AG04450 (cell line): ENCODE data around the gene ZNF789. TPM values are rescaled to one million over a fixed set of nuclear protein-coding genes. Genes with fewer than 3 reads are reported as not detected.

Experiments used
- CTCF ChIA-PET: fragments of 300-600, 350-600 bp; formaldehyde crosslinking; extraction: SDS; loops from one replicate; lab custom pipeline; 2022; ENCODE audit warnings: antibody characterized with exemption, inconsistent platforms; lab: Charles Lee
- POLR2A ChIA-PET: fragments of 350-600 bp; formaldehyde crosslinking; extraction: SDS; loops from one replicate; lab custom pipeline; 2021; ENCODE audit warnings: antibody characterized with exemption, inconsistent platforms; lab: Yijun Ruan, JAX
- DNase-seq: peaks from one replicate; pipeline ENCODE4 v3.0.0-alpha.2; 2011; ENCODE audit warnings: low read depth, low spot score
- H3K27ac ChIP-seq: one replicate; pipeline ENCODE4 v1.5.1; 2012; ENCODE audit warnings: low read depth, low read length, control low read depth
- H3K27me3 ChIP-seq: one replicate; pipeline ENCODE4 v1.6.0; 2012; ENCODE audit warnings: low read length; ENCODE audit not compliant: control insufficient read depth, insufficient read depth
- H3K4me3 ChIP-seq: 2 replicates; pipeline ENCODE4 v1.5.1; 2011; ENCODE audit warnings: mild to moderate bottlenecking, low read depth, low read length, control low read depth
- H3K9me3 ChIP-seq: 2 replicates; pipeline ENCODE4 v1.5.1; 2012; ENCODE audit warnings: low read length; ENCODE audit not compliant: control insufficient read depth, insufficient read depth
- polyA plus RNA-seq: library from polyadenylated mRNA; depleted of rRNA; stranded (reverse); fragments of >200 nt; gene quantifications from 2 replicates; pipeline ENCODE4 v1.2.3, GENCODE V29; 2011
- TF ChIP-seq, protein P1 (sequence below): IDR thresholded peaks from 2 replicates; pipeline ENCODE4 v1.5.1; 2011; ENCODE audit warnings: low read depth, low read length, control low read depth, inconsistent platforms

Gene ZNF789
- polyA plus RNA-seq, 1 experiment = 8.3 TPM

GRCh38 chr7:99514050-99514449 is 41.4 kb downstream of the ZNF789 start:
- DNase-seq = no peak
- Histone ChIP-seq H3K27me3 (no peaks in the 10 kb centered on the region), H3K27ac (no peak overlapping the region), H3K4me3 (no peak overlapping the region), H3K9me3 (no peaks in the 10 kb centered on the region)
- POLR2A ChIA-PET = no interaction called here
- CTCF ChIA-PET = interaction anchor here (1.3 kb wide), 1 partner anchor 11 kb away, joined by 3 read pairs; no protein-coding TSS in a partner anchor
- TF ChIP-seq, protein P1, sequence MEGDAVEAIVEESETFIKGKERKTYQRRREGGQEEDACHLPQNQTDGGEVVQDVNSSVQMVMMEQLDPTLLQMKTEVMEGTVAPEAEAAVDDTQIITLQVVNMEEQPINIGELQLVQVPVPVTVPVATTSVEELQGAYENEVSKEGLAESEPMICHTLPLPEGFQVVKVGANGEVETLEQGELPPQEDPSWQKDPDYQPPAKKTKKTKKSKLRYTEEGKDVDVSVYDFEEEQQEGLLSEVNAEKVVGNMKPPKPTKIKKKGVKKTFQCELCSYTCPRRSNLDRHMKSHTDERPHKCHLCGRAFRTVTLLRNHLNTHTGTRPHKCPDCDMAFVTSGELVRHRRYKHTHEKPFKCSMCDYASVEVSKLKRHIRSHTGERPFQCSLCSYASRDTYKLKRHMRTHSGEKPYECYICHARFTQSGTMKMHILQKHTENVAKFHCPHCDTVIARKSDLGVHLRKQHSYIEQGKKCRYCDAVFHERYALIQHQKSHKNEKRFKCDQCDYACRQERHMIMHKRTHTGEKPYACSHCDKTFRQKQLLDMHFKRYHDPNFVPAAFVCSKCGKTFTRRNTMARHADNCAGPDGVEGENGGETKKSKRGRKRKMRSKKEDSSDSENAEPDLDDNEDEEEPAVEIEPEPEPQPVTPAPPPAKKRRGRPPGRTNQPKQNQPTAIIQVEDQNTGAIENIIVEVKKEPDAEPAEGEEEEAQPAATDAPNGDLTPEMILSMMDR = no peak

- H3K4me3 ChIP-seq = no peak overlapping the region
- DNase-seq = no peak
- ChIA-PET POLR2A (interaction anchor here (1.0 kb wide), 1 partner anchor 8 kb away, joined by 3 read pairs; no protein-coding TSS in a partner anchor), CTCF (no interaction called here)
- H3K9me3 ChIP-seq = no peaks in the 10 kb centered on the region
- no peaks in the 10 kb centered on the region for H3K27me3 ChIP-seq
- no peak overlapping the region for H3K27ac ChIP-seq
- TF ChIP-seq, protein P1 = no peak
These were observed 48.7 kb downstream of the ZNF789 start for GRCh38 chr7:99521399-99521798.

DNA sequence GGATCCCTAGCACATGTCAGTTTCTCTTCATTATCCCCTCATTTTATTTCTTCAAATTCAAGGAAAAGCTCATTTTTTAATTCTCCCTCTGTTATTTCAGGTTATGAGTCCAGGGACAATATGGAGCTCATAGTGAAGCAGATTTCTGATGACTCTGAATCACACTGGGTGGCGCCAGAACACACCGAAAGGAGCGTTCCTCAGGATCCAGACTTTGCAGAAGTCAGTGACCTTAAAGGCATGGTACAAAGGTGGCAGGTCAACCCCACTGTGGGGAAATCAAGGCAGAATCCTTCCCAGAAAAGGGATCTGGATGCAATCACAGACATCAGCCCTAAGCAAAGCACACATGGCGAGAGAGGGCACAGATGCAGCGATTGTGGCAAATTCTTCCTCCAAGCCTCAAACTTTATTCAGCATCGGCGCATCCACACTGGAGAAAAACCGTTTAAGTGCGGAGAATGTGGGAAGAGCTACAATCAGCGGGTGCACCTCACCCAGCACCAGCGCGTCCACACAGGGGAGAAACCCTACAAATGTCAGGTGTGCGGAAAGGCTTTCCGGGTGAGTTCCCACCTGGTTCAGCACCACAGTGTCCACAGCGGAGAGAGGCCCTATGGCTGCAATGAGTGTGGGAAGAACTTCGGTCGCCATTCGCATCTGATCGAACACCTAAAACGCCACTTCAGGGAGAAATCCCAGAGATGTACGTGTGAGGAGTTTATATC is 53.2 kb downstream of the ZNF789 start:
- Histone ChIP-seq H3K9me3 (peaks cover 26% of the 10 kb centered on the region), H3K27ac (no peak overlapping the region), H3K4me3 (no peak overlapping the region), H3K27me3 (no peaks in the 10 kb centered on the region)
- CTCF ChIA-PET = interaction anchor here (0.6 to 1.1 kb wide), 4 partner anchors 11 to 352 kb away, joined by 3 to 9 read pairs (median 4); no protein-coding TSS in a partner anchor
- DNase-seq = no peak
- TF ChIP-seq, protein P1 = 0 out of 2 replicates have a peak, but pooled peaks have one; percentile 23
- POLR2A ChIA-PET = interaction anchor here (0.6 kb wide), 1 partner anchor 8 kb away, joined by 12 read pairs; no protein-coding TSS in a partner anchor

- H3K27me3 ChIP-seq = no peaks in the 10 kb centered on the region
- CTCF ChIA-PET = no interaction called here
- POLR2A ChIA-PET = interaction anchor here (0.5 kb wide), 1 partner anchor 15 kb away, joined by 5 read pairs; no protein-coding TSS in a partner anchor
- no peak overlapping the region for H3K4me3 ChIP-seq
- TF ChIP-seq, protein P1 = no peak
- no peak for DNase-seq
- no peak overlapping the region for H3K27ac ChIP-seq
- H3K9me3 ChIP-seq = peaks cover 74% of the 10 kb centered on the region
These were observed 58.7 kb downstream of the ZNF789 start for GRCh38 chr7:99531354-99531765.

DNA sequence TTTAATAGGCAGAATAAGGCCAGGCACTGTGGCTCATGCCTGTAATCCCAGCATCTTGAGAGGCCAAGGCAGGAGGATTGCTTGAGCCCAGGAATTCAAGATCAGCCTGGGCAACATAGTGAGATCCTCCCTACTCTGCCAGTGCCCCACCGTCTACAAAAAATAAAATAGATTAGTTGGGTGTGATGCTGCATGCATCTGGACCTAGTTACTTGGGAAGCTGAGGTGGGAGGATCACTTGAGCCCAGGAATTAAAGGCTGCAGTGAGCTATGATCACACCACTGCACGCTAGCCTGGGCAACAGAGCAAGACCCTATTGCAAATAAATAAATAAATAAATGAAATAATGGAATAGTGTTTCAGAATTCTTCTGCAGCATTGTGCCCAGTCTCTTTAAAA is 63.0 kb downstream of the ZNF789 start:
- no peak for DNase-seq
- Histone ChIP-seq H3K4me3 (no peak overlapping the region), H3K27ac (no peak overlapping the region), H3K27me3 (no peaks in the 10 kb centered on the region), H3K9me3 (peaks cover 76% of the 10 kb centered on the region)
- TF ChIP-seq, protein P1 = no peak
- POLR2A ChIA-PET = no interaction called here
- CTCF ChIA-PET = no interaction called here
